ENCODE data around the gene CITED1.
"Not testable (repeated sequence)": the region's sequence is repeated elsewhere in the genome, so short reads cannot be mapped to it uniquely, and the experiment has no call there.

CITED1 gene

GRCh38 chrX:72305286-72306084 is at the start of gene CITED1:
TSS of gene CITED1 (minus strand) at chrX:72305914. CDS start at chrX:72302869, 3,045 bp downstream.
- no peak for DNase-seq

GRCh38 chrX:72352786-72353185 is 47.1 kb upstream of the CITED1 start:
- no peak for DNase-seq

- DNase-seq, result no peak
Measured at GRCh38 chrX:72351606-72352334, 46.1 kb upstream of the CITED1 start.

- DNase-seq, result no peak
Measured at GRCh38 chrX:72349190-72349589, 43.5 kb upstream of the CITED1 start.

GRCh38 chrX:72348247-72348979 is 42.7 kb upstream of the CITED1 start:
- DNase-seq, result no peak

- DNase-seq, result no peak
Measured at GRCh38 chrX:72347366-72347765, 41.7 kb upstream of the CITED1 start.

GRCh38 chrX:72346302-72346949 is 40.7 kb upstream of the CITED1 start:
- no peak for DNase-seq

- no peak for DNase-seq
Measured at GRCh38 chrX:72340626-72341025, 34.9 kb upstream of the CITED1 start.

GRCh38 chrX:72340041-72340440 is 34.3 kb upstream of the CITED1 start:
- no peak for DNase-seq

- DNase-seq, result no peak
Measured at GRCh38 chrX:72330131-72330530, 24.4 kb upstream of the CITED1 start.

GRCh38 chrX:72326605-72327300 is 21.0 kb upstream of the CITED1 start:
- DNase-seq, result no peak

- DNase-seq, result not testable (repeated sequence)
Measured at GRCh38 chrX:72319651-72320050, 13.9 kb upstream of the CITED1 start.

GRCh38 chrX:72317139-72317538 is 11.4 kb upstream of the CITED1 start:
- DNase-seq, result no peak

- DNase-seq, result peak; percentile 23
Measured at GRCh38 chrX:72316408-72317110, 10.8 kb upstream of the CITED1 start.

GRCh38 chrX:72314881-72315280 is 9.2 kb upstream of the CITED1 start:
- DNase-seq, result no peak

GRCh38 chrX:72313707-72314641 is 8.3 kb upstream of the CITED1 start:
- DNase-seq, result no peak

- no peak for DNase-seq
Measured at GRCh38 chrX:72312311-72312940, 6.7 kb upstream of the CITED1 start.

GRCh38 chrX:72309297-72310071 is 3.8 kb upstream of the CITED1 start:
- DNase-seq, result no peak
